B cell (primary cell): ENCODE measurements around the gene SELENON. TPM values are rescaled to one million over a fixed set of nuclear protein-coding genes. Genes with fewer than 3 reads are reported as not detected.

ENCODE experiments used
- ATAC-seq: fragments of 200-7000 bp; cut with Tn5 transposase; one replicate; pipeline ENCODE4 v1.10.0; 2021; ENCODE audit warnings: low read depth, mild to moderate bottlenecking, moderate number of reproducible peaks, moderate library complexity
- CTCF ChIA-PET: fragments of 350-600 bp; sonication (Branson Sonifier 250); formaldehyde crosslinking; loops from one replicate; lab custom pipeline; 2021; ENCODE audit warnings: antibody characterized with exemption, inconsistent platforms; lab: Charles Lee
- POLR2A ChIA-PET: fragments of 350-600 bp; sonication (Branson Sonifier 250); formaldehyde crosslinking; loops from one replicate; lab custom pipeline; 2021; ENCODE audit warnings: antibody characterized with exemption; lab: Charles Lee
- DNase-seq: peaks from one replicate; pipeline ENCODE4 v3.0.0; 2013
- H2AFZ ChIP-seq: 2 replicates; pipeline ENCODE4 v1.6.1; 2012; ENCODE audit warnings: mild to moderate bottlenecking, low read depth, low read length; ENCODE audit not compliant: insufficient read depth, poor library complexity, severe bottlenecking
- H3K27ac ChIP-seq, 2 donors: 1 replicate in 1 of 2; 2 replicates in 1 of 2; pipeline ENCODE4 v1.5.1; 2012 to 2013; ENCODE audit warnings: low read length in 2 of 2, mild to moderate bottlenecking in 2 of 2, moderate library complexity in 1 of 2
- H3K27me3 ChIP-seq, 4 experiments: fragments of 200-600 bp in 1 of 4; sonication (generic) in 1 of 4; replicated peaks in 1 of 4; 1 replicate in 2 of 4; 2 replicates in 2 of 4; pipeline versions ENCODE4 v1.6.1 to v1.7.0; 2013 to 2016; ENCODE audit warnings: low read length in 3 of 4, mild to moderate bottlenecking in 2 of 4, mixed read lengths in 1 of 4, moderate library complexity in 1 of 4; ENCODE audit not compliant: insufficient read depth in 4 of 4, control insufficient read depth in 3 of 4; ENCODE audit errors: control extremely low read depth in 1 of 4
- H3K36me3 ChIP-seq, 2 experiments: replicated peaks in 1 of 2; 1 replicate in 1 of 2; 2 replicates in 1 of 2; pipeline versions ENCODE4 v1.6.1 to v1.7.1; 2013; ENCODE audit warnings: low read length in 1 of 2; ENCODE audit not compliant: insufficient read depth in 2 of 2, control insufficient read depth in 1 of 2; ENCODE audit errors: control extremely low read depth in 1 of 2, extremely low read depth in 1 of 2
- H3K4me1 ChIP-seq, 2 donors: fragments of 200-600 bp in 1 of 2; sonication (generic) in 1 of 2; 1 replicate in 1 of 2; 2 replicates in 1 of 2; pipeline versions ENCODE4 v1.5.1 to v1.6.1; 2013 to 2017; ENCODE audit warnings: low read length in 2 of 2; ENCODE audit not compliant: control insufficient read depth in 2 of 2, insufficient read depth in 2 of 2
- H3K4me2 ChIP-seq: replicated peaks from 2 replicates; pipeline ENCODE3; 2012; ENCODE audit warnings: mild to moderate bottlenecking, low read depth, low read length; ENCODE audit not compliant: poor library complexity, severe bottlenecking
- H3K4me3 ChIP-seq, 5 experiments: fragments of 200-600 bp in 1 of 5; sonication (generic) in 1 of 5; 1 replicate in 3 of 5; 2 replicates in 2 of 5; pipeline versions ENCODE4 v1.5.1 to v1.7.0; 2011 to 2016; ENCODE audit warnings: low read length in 4 of 5, mild to moderate bottlenecking in 4 of 5, low read depth in 2 of 5, control low read depth in 1 of 5, moderate library complexity in 1 of 5; ENCODE audit not compliant: insufficient read depth in 1 of 5; ENCODE audit errors: control extremely low read depth in 1 of 5, extremely low read depth in 1 of 5
- H3K79me2 ChIP-seq: fragments of 200-600 bp; sonication (generic); one replicate; pipeline ENCODE4 v1.6.0; 2016; ENCODE audit warnings: low read length; ENCODE audit not compliant: control insufficient read depth, insufficient read depth
- H3K9ac ChIP-seq: fragments of 200-600 bp; sonication (generic); 2 replicates; pipeline ENCODE4 v1.6.1; 2017; ENCODE audit warnings: mild to moderate bottlenecking, low read length, moderate library complexity
- H3K9me3 ChIP-seq, 3 donors: one replicate each; pipeline versions ENCODE4 v1.6.1 to v1.7.1; 2013; ENCODE audit warnings: low read length in 2 of 3; ENCODE audit not compliant: control insufficient read depth in 2 of 3, insufficient read depth in 1 of 3; ENCODE audit errors: control extremely low read depth in 1 of 3
- H4K20me1 ChIP-seq: 2 replicates; pipeline ENCODE4 v1.6.0; 2012; ENCODE audit warnings: mild to moderate bottlenecking, low read length; ENCODE audit not compliant: insufficient read depth, control insufficient read depth, poor library complexity, severe bottlenecking
- H3K27ac Mint-ChIP-seq: one replicate; pipeline ENCODE4 v1.8.0; 2021; ENCODE audit warnings: mixed read lengths
- H3K27me3 Mint-ChIP-seq: one replicate; pipeline ENCODE4 v1.8.0; 2021; ENCODE audit warnings: mixed read lengths
- H3K4me1 Mint-ChIP-seq: one replicate; pipeline ENCODE4 v1.8.0; 2021; ENCODE audit warnings: mixed read lengths
- H3K4me3 Mint-ChIP-seq: one replicate; pipeline ENCODE4 v1.8.0; 2021; ENCODE audit warnings: mixed read lengths
- H3K9me3 Mint-ChIP-seq: one replicate; pipeline ENCODE4 v1.8.0; 2022; ENCODE audit warnings: mixed read lengths; ENCODE audit not compliant: insufficient read depth
- CTCF ChIP-seq: fragments of 200-600 bp; IDR thresholded peaks from one replicate; pipeline ENCODE4 v1.8.0; 2022; ENCODE audit warnings: antibody characterized with exemption, mild to moderate bottlenecking
- EZH2 ChIP-seq: IDR thresholded peaks from 2 replicates; pipeline ENCODE4 v1.6.1; 2012; ENCODE audit warnings: borderline replicate concordance, low read depth, mild to moderate bottlenecking, moderate library complexity, low read length; ENCODE audit not compliant: insufficient read depth, poor library complexity, severe bottlenecking
- WGBS: methylation state at CpG from one replicate; pipeline ENCODE4 v1.1.5; 2013; ENCODE audit warnings: missing lambda C conversion rate; ENCODE audit not compliant: insufficient coverage; 5-methylcytosine and 5-hydroxymethylcytosine counted together
- intact Hi-C: fragments of 100-400 bp; cut with micrococcal nuclease; formaldehyde crosslinking; loops from one replicate; pipeline ENCODE4 v1.10.0; 2022
- polyA plus RNA-seq: library from polyadenylated mRNA; depleted of rRNA; stranded (reverse); fragments of >200 nt; gene quantifications from 2 replicates; pipeline ENCODE4 v1.2.3, GENCODE V29; 2012
- total RNA-seq, 2 donors: library from RNA; stranded (reverse); fragments of 120-200 nt in 1 of 2; gene quantifications; 1 replicate in 1 of 2; 2 replicates in 1 of 2; pipeline versions ENCODE4 v1.2.3 to v1.2.4, GENCODE V29; 2013 to 2022

SELENON gene
- total and polyA plus RNA-seq, 2 donors (not counting 1 experiment from before 2014, with no cell fraction given): 10.9 to 16.5 TPM

- no peak for TF ChIP-seq EZH2
- Histone ChIP-seq H3K4me1 (peaks cover 13 to 21% of the 10 kb centered on the region in 2 donors), H2AFZ (peak overlapping the region; percentile 87), H3K9me3 (no peaks in the 10 kb centered on the region), H3K27me3 (peaks cover 0 to 4% (median 0%) of the 10 kb centered on the region in 4 experiments), H3K4me3 (peak overlapping the region in 4 of 5 experiments; percentile 49 to 60 (median 54)), H3K79me2 (peaks cover 4% of the 10 kb centered on the region), H4K20me1 (no peaks in the 10 kb centered on the region), H3K4me2 (peak overlapping the region; percentile 84), H3K36me3 (no peaks in the 10 kb centered on the region), H3K9ac (peak overlapping the region; percentile 57), H3K27ac (no peak overlapping the region)
- peak; percentile 56 for DNase-seq
- no peaks in the 10 kb centered on the region for H3K9me3 Mint-ChIP-seq
- CTCF ChIA-PET: interaction anchor here (1.2 to 3.3 kb wide), 3 partner anchors 10 to 191 kb away, joined by 3 to 13 read pairs (median 6); no protein-coding TSS in a partner anchor
- no peaks in the 10 kb centered on the region for H3K27me3 Mint-ChIP-seq
- intact Hi-C loops: loop anchor here (5.0 kb wide), 2 partner anchors 252 to 297 kb away; no protein-coding TSS in a partner anchor
- peaks cover 27% of the 10 kb centered on the region for H3K4me1 Mint-ChIP-seq
- 20% methylated on average over 10 of the region's 12 CpGs for WGBS
- peak overlapping the region; percentile 72 for H3K4me3 Mint-ChIP-seq
- POLR2A ChIA-PET: no interaction called here
- peak overlapping the region; percentile 67 for H3K27ac Mint-ChIP-seq
- ATAC-seq: no peak
Observed at GRCh38 chr1:25799352-25799934, 550 bp upstream of the SELENON start.

GRCh38 chr1:25800703-25801377 is 847 bp downstream of the SELENON start:
- peak overlapping the region; percentile 76 for H2AFZ ChIP-seq
- peak overlapping the region in 4 of 5 experiments; percentile 38 to 56 (median 51) for H3K4me3 ChIP-seq
- ATAC-seq: no peak
- DNase-seq: no peak
- 80% methylated on average over 14 of the region's 15 CpGs for WGBS
- ChIA-PET CTCF (interaction anchor here (0.5 to 2.3 kb wide), 4 partner anchors 9 to 560 kb away, joined by 3 to 12 read pairs (median 5); partner anchors contain the start of gene MTFR1L), POLR2A (interaction anchor here (1.2 kb wide), 1 partner anchor 9 kb away, joined by 3 read pairs; no protein-coding TSS in a partner anchor)
- H3K4me3 Mint-ChIP-seq: peak overlapping the region; percentile 81
- H3K27me3 Mint-ChIP-seq: no peaks in the 10 kb centered on the region
- H4K20me1 ChIP-seq: no peaks in the 10 kb centered on the region
- intact Hi-C loops: loop anchor here (2.0 kb wide), 1 partner anchor 184 kb away; the partner anchor contains the start of gene MAN1C1
- peaks cover 13 to 21% of the 10 kb centered on the region in 2 donors for H3K4me1 ChIP-seq
- H3K36me3 ChIP-seq: no peaks in the 10 kb centered on the region
- H3K27ac Mint-ChIP-seq: no peak overlapping the region
- peaks cover 4% of the 10 kb centered on the region for H3K79me2 ChIP-seq
- no peak for TF ChIP-seq EZH2
- no peak for TF ChIP-seq CTCF
- no peaks in the 10 kb centered on the region for H3K9me3 Mint-ChIP-seq
- peak overlapping the region; percentile 67 for H3K9ac ChIP-seq
- peaks cover 0 to 4% (median 0%) of the 10 kb centered on the region in 4 experiments for H3K27me3 ChIP-seq
- peaks cover 30% of the 10 kb centered on the region for H3K4me1 Mint-ChIP-seq
- H3K9me3 ChIP-seq: no peaks in the 10 kb centered on the region
- peak overlapping the region in 1 of 2 donors; percentile 48 for H3K27ac ChIP-seq
- peak overlapping the region; percentile 95 for H3K4me2 ChIP-seq
